HG03280 (cell line): Measurements from ENCODE around the gene SRRT.
A peak's percentile ranks its signal among the peaks of the same experiment; 100 is the strongest.

ENCODE experiments used
- ATAC-seq: cut with Tn5 transposase; IDR thresholded peaks from one replicate; pipeline ENCODE4 v1.9.1; 2021; ENCODE audit warnings: mild to moderate bottlenecking, moderate library complexity; ENCODE audit not compliant: unreplicated experiment

Gene SRRT

GRCh38 chr7:100880645-100881044, 5.7 kb downstream of the SRRT start:
- no peak for ATAC-seq

DNA sequence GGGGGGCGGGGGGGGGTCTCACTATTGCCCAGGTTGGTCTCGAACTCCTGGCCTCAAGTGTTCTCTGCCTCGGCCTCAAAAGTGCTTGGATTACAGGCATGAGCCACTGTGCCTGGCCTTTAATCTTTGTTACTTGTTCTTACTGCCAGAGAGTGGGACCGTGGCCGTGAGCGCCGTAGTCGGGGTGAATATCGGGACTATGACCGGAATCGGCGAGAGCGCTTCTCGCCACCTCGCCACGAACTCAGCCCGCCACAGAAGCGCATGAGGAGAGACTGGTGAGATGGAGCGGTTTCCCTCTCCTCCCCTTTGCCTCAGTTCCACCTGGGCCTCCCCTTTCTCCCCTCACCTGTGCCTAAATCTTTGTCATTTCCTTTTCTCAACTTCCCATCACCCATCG, 6.2 kb downstream of the SRRT start:
- ATAC-seq: no peak

DNA sequence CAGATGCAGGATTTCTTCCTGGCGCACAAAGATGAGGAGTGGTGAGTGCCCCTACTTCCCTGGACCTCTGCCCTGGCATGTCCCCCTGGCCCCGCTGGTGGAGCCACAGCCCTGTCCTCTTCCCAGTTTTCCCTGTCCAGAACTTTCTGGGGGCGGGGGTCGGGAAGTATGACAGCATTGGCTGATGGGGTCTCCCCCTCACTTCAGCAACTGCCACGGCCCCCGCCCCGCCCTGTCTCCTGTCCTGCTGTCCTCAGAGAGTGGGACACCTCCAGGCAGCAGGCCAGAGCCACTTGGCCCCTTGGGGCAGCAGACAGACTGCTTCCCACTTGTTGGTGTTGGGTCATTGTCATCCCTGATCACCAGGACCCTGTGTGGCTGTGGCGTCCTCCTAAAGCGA, 7.3 kb downstream of the SRRT start:
- no peak for ATAC-seq

- no peak for ATAC-seq
Measured at GRCh38 chr7:100882785-100883526, 8.1 kb downstream of the SRRT start.

GRCh38 chr7:100884736-100885439, 10.0 kb downstream of the SRRT start:
- no peak for ATAC-seq

GRCh38 chr7:100885440-100886141, 10.7 kb downstream of the SRRT start:
- ATAC-seq: no peak

- no peak for ATAC-seq
Measured at GRCh38 chr7:100886142-100886935, 11.4 kb downstream of the SRRT start.

- no peak for ATAC-seq
Measured at GRCh38 chr7:100886936-100887515, 12.1 kb downstream of the SRRT start.

GRCh38 chr7:100887516-100888290, 12.8 kb downstream of the SRRT start:
- peak; percentile 48 for ATAC-seq

DNA sequence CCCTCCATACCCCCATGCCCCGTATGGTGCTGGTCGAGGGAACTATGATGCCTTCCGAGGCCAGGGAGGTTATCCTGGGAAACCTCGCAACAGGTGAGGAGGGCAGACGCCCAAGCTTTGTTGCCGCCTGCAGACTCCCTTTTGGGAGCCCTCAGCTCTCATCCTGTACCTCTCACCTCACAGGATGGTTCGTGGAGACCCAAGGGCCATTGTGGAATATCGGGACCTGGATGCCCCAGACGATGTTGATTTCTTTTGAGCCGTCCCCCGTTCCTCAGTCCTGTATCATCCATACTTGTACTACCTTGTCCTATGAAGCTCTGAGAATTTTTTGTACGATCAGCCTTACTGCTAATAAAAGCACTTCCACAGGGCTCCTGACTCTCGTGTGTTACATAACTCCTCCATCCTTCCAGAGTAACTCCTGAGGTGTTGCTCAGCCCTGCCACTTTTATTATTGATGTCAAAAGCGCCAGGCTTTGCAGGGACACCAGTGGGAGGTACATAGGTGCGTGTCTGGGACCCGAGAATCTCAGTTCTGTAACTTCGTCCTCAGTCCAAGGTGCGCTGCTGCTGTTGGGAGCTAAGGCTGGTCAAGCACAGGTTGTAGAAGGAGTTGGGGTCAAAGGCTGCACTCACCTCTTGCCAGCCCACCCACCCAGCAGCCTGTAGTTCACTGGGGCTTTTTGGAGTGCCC, 13.5 kb downstream of the SRRT start:
- ATAC-seq: no peak

DNA sequence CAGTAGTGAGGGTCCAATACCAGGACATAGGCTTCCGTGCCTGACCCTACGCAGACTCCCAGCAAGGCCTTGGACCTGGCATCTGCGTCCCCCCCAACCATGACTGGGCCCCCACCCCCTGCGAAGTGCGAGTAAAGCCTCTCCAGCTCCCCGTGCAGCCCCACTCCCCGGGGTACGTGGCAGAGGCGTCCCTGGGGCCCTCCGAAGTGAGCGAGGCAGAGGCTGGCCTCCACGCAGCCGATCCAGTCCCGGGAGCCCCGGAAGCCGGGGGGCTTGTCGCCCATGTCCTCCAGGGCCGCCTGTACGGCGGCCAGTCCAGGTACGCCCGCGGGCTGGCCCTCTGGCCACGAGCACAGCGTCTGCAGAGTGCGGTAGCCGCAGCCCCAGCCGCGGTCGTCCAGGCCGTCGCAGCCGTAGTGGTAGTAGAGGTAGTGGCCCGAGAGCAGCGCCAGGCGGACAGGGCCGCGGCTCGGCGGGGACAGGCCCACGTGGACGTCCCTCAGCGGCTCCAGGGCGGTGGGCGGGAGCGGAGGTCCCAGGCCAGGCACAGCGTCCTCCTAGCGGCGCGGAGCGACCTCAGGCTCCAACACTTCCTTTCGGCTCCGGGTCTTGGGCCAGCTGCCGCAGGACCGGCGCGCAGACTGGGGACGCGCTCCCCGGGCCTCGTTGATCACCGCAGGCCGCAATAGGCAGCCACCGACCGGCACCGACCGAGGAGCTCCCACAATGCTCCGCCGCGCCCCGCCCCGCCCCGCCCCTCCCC, 14.3 kb downstream of the SRRT start, which contains the start of gene UFSP1:
TSS of gene UFSP1 (minus strand) at position 728 of the 763 bp plus-strand sequence. CDS start at position 284, 444 bp downstream.
- peak; percentile 22 for ATAC-seq

DNA sequence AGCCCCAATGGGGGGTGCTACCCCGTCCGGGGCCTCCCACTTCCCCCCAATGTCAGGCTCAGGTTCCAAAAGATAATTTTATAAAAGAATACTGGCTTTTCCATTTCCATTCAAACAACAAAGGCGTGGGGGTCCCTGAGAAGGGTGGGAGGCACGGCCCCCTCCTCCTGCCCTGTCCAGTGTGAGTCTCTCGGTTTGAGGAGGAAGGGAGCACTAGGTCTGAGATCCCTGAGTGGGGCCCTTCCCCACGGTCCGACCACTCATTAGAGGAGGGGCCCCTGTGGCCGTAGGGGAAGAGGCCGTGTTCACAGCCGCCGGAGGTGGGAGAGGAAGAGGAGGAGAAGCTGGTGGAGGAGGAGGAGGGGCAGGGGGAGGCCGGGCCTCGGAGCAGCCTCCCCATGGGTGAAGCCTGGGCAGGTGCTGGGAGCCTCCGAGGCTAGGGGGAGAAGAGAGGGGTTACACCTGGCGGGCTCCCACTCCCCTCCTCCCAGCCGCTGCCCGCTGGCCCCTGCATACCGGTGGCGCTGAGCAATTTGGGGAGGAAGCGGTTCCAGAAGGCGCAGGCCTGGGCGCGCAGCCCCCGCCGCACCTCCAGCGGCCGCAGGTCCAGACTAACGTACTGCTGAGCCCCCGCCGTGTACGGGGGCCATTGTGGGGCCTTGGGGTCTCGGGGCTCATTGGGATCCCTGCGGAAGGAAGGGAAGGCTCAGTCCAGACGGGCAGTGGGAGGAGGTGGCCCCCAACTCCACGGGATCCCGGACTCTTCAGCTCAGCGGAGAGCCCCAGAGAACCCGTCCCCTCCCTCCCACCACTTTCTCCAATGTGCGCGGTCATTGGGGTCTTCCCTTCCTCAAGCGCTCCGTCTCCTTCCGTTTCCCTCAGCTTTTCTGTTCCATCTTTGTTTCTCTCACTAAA, 16.0 kb downstream of the SRRT start:
- no peak for ATAC-seq

GRCh38 chr7:100891568-100892247, 16.8 kb downstream of the SRRT start:
- no peak for ATAC-seq

DNA sequence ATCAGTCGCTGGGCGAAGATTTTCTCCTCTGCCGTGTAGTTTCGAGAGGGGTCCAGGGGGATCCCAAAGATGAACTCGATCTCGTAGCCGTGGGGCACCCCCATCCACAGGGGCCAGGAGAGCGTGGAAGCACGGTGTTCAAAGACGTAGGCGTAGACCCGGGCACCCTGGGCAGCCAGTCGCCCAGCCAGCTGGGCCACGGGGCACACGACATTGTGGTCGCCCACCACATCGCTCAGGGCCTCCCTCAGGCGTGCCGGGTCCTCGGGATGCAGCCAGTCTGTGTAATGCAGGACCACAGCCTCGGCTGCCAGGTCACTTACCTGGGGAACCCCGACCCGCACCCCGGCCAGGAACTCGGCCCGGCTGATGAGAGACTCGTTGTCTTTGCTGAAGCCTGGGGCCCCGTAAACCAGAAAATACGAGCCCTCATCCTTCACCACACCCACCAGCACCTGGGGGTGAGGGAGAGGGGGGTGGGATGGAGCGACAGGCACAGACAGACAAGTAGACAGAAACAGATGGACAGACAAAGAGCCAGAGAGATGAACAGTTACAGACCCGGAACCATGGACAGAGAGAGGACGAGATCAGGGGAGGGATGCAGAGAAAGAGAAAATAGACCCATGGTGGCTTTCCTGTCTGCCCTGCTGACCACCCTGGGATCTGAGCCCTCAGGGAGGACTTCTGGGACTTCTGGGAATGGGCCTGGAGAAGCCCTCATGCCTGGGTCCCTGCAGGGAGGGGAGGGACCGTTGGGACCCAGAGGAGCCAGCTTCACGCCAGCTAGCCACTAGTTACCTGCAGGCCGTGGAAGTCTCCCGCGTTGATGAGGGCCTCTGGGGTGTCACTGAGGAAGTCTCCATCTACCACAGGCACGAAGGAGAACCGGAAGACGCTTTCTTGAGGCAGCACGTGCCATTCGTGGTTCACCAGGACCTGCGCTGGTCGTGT, 17.7 kb downstream of the SRRT start:
- ATAC-seq: no peak

DNA sequence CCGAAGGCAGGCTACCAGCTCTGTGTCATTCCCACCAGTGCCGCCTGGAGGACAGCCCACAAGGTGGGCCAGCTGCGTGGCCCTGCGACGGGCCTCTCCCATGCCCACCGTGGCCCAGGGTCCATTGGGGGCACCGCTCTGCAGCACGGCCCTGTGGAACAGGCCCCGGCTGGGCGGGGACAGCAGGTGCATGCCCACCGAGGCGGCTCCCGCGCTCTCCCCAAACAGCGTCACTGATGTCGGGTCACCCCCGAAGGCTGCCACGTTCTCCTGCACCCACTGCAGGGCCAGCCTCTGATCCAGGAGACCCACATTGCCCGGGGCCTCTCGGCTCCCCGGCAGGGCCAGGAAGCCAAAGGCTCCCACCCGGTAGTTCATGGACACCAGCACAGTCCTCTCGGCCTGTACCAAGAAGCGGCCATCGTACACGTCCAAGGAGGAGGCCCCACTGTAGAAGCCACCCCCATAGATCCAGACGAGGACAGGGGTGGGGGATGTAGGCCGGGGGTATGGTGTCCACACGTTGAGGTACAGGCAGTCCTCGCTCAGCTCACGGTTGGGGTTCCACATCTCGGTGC, 18.5 kb downstream of the SRRT start:
- ATAC-seq: no peak
